Ascending aorta (tissue), 2 donors: ENCODE data around the gene DIAPH2. TPM values are rescaled to one million over a fixed set of nuclear protein-coding genes. Genes with fewer than 3 reads are reported as not detected.
"Not testable (repeated sequence)": the region's sequence is repeated elsewhere in the genome, so short reads cannot be mapped to it uniquely, and the experiment has no call there.

ENCODE experiments used
- DNase-seq, 2 donors: peaks; one replicate each; pipeline ENCODE4 v3.0.0-alpha.2; 2019; ENCODE audit warnings: low spot score in 2 of 2
- H3K27ac ChIP-seq, 2 donors: fragments of 200-600 bp; sonication (generic); one replicate each; pipeline ENCODE4 v1.5.1; 2016 to 2017; ENCODE audit warnings: mild to moderate bottlenecking in 1 of 2
- H3K27me3 ChIP-seq: fragments of 200-600 bp; sonication (generic); one replicate; pipeline ENCODE4 v1.5.1; 2017
- H3K36me3 ChIP-seq, 2 donors: fragments of 200-600 bp; sonication (generic); one replicate each; pipeline ENCODE4 v1.5.1; 2016
- H3K4me1 ChIP-seq, 2 donors: fragments of 200-600 bp; sonication (generic); one replicate each; pipeline ENCODE4 v1.5.1; 2016 to 2017; ENCODE audit warnings: mild to moderate bottlenecking in 1 of 2
- H3K4me3 ChIP-seq, 2 donors: fragments of 200-600 bp; sonication (generic); one replicate each; pipeline ENCODE4 v1.5.1; 2016 to 2017; ENCODE audit warnings: mild to moderate bottlenecking in 1 of 2
- H3K9me3 ChIP-seq, 2 donors: fragments of 200-600 bp; sonication (generic); one replicate each; pipeline ENCODE4 v1.5.1; 2016
- intact Hi-C: fragments of 100-400 bp; cut with DNase I; formaldehyde crosslinking; loops from one replicate; pipeline ENCODE4 v1.15.1; 2023
- total RNA-seq: library from RNA; depleted of rRNA; stranded (reverse); fragments of >200 nt; gene quantifications from one replicate; pipeline ENCODE4 v1.1.0, GENCODE V29; 2016
- TF ChIP-seq, protein P1 (sequence below), 3 experiments: fragments of 200-600 bp in 2 of 3; fragments of 450-650 bp in 1 of 3; sonication (generic) in 2 of 3; IDR thresholded peaks; one replicate each; pipeline ENCODE4 v1.5.1; 2016 to 2019; ENCODE audit warnings: antibody characterized with exemption in 3 of 3, mild to moderate bottlenecking in 1 of 3, moderate library complexity in 1 of 3

DIAPH2 gene
- total RNA-seq, 1 donor from 2014 or later, result 27.9 TPM

DNA sequence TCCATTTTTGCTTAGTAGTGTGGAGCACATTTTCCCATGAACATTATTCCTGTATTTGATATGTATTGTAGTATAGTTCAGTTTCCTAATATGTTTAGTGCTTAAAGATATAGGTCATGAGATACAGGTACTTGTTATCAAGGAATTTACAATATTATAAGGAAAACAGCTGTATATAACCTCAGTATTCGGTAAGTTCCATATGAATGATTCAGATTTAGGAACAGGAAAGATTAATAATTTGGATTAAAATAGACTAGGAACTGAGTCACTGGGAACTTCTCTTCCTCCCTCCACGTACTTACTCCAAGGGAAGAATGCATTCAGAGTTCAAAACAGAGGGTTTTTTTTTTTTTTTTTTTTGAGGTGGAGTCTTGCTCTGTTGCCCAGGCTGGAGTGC, 20.0 kb downstream of the DIAPH2 start:
- Histone ChIP-seq H3K36me3 (no peaks in the 10 kb centered on the region), H3K4me1 (peaks cover 0 to 3% of the 10 kb centered on the region in 2 donors), H3K27me3 (no peaks in the 10 kb centered on the region), H3K9me3 (no peaks in the 10 kb centered on the region), H3K27ac (peak overlapping the region; percentile 20 to 39), H3K4me3 (no peak overlapping the region)
- intact Hi-C loops, result no loop called here
- no peak for DNase-seq
- TF ChIP-seq, protein P1, sequence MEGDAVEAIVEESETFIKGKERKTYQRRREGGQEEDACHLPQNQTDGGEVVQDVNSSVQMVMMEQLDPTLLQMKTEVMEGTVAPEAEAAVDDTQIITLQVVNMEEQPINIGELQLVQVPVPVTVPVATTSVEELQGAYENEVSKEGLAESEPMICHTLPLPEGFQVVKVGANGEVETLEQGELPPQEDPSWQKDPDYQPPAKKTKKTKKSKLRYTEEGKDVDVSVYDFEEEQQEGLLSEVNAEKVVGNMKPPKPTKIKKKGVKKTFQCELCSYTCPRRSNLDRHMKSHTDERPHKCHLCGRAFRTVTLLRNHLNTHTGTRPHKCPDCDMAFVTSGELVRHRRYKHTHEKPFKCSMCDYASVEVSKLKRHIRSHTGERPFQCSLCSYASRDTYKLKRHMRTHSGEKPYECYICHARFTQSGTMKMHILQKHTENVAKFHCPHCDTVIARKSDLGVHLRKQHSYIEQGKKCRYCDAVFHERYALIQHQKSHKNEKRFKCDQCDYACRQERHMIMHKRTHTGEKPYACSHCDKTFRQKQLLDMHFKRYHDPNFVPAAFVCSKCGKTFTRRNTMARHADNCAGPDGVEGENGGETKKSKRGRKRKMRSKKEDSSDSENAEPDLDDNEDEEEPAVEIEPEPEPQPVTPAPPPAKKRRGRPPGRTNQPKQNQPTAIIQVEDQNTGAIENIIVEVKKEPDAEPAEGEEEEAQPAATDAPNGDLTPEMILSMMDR (IDR thresholded peaks at IDR 0.05), result no peak

DNA sequence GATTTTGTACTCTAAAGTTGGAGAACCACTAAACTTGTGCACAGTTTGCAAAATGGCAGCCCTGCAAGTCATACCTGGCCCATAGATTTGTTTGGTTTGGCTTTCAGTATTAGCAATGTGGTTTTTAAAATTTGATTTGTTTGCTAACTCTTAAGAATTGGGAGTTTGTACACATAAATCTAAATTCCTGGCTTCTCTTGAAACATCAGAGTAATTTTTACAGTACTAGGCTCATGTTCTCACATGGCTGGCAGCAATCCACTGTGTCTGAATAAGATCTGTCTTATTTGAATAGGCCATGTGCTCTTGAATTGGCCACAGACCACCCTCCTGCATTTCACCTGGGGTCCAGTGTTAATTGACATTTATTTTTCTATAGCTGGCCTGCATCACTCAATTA, 21.3 kb downstream of the DIAPH2 start:
- DNase-seq, result no peak
- Histone ChIP-seq H3K4me3 (no peak overlapping the region), H3K4me1 (peaks cover 0 to 3% of the 10 kb centered on the region in 2 donors), H3K27ac (no peak overlapping the region), H3K27me3 (no peaks in the 10 kb centered on the region), H3K9me3 (no peaks in the 10 kb centered on the region), H3K36me3 (no peaks in the 10 kb centered on the region)
- TF ChIP-seq, protein P1 (IDR thresholded peaks at IDR 0.05), result no peak
- intact Hi-C loops, result no loop called here

DNA sequence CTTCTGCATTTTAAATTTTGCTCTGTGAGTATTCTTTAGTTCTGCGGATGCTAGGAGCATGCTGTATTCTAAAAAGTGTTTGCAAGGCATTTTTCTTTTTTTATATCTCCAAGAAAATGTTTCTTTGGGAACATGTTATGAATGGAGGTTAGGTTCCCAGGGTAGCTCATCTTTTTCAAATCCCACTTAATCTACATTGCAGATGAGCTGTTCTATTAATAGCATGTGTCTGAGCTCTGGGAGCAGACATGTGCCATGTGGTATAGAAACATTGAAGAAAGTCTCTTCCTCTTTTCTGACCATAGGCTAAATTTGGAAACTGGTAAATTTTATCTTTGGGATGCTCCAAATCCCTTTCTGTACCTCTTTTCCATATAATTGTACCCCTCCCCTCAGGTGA, 23.2 kb downstream of the DIAPH2 start:
- Histone ChIP-seq H3K9me3 (no peaks in the 10 kb centered on the region), H3K36me3 (no peaks in the 10 kb centered on the region), H3K27ac (no peak overlapping the region), H3K27me3 (no peaks in the 10 kb centered on the region), H3K4me1 (peaks cover 0 to 3% of the 10 kb centered on the region in 2 donors), H3K4me3 (no peak overlapping the region)
- intact Hi-C loops, result no loop called here
- TF ChIP-seq, protein P1 (IDR thresholded peaks at IDR 0.05), result no peak
- DNase-seq, result no peak

DNA sequence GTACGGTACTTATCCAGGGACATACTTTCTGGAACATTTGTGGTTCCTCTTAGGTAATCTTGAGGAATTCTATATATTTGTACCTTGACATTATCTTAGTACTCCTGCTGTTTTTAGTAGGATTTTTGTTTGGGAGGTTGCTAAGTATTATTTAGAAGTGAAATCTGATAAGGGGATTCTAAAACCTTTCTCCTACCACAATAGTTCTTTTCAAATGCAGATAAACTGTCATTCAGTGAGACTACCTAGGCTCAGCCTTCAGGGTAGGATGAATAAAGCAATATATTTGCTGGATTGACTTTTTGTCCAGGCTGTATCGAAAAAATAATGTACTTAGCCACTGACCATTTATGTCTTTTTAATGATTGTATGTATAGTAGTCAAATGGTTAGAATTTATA, 25.4 kb downstream of the DIAPH2 start:
- H3K36me3 ChIP-seq, result no peaks in the 10 kb centered on the region
- H3K27ac ChIP-seq, result no peak overlapping the region
- DNase-seq, result no peak
- TF ChIP-seq, protein P1 (IDR thresholded peaks at IDR 0.05), result no peak
- no peaks in the 10 kb centered on the region for H3K4me1 ChIP-seq
- H3K27me3 ChIP-seq, result no peaks in the 10 kb centered on the region
- H3K4me3 ChIP-seq, result no peak overlapping the region
- intact Hi-C loops, result no loop called here
- no peaks in the 10 kb centered on the region for H3K9me3 ChIP-seq

DNA sequence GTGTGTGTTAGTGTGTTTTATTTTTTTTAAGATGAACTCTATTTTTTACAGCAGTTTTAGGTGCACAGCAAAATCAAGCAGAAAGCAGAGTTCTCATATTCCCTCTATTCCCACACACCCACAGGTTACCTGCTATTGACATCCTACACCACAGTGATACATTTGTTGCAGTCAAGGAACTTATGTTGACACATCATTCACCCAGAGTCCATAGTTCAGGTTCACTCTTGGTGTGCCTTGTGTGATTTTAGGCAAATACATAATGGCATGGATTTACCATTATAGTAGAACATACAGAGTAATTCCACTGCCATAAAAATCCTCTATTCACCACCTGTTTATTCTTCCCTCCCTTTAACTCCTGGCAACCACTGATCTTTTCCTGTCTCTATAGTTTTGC, 28.7 kb downstream of the DIAPH2 start:
- Histone ChIP-seq H3K27me3 (no peaks in the 10 kb centered on the region), H3K4me3 (no peak overlapping the region), H3K36me3 (no peaks in the 10 kb centered on the region), H3K27ac (no peak overlapping the region), H3K9me3 (no peaks in the 10 kb centered on the region), H3K4me1 (no peaks in the 10 kb centered on the region)
- no peak for DNase-seq
- intact Hi-C loops, result no loop called here
- TF ChIP-seq, protein P1 (IDR thresholded peaks at IDR 0.05), result no peak

DNA sequence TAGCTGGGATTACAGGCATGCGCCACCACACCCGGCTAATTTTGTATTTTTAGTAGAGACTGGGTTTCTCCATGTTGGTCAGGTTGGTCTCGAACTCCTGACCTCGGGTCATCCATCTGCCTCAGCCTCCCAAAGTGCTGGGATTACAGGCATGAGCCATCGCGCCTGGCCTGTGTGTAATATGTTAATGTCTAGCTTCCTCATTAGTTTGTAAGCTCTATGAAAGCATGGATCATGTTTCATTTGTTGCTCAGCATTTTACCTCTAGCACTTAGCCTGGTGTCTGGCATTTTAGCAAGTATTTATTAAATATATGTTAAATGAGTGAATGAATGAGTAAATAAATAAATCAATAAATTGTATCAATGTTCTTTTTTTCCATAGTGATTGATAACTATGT, 29.8 kb downstream of the DIAPH2 start:
- H3K4me1 ChIP-seq, DNase-seq, H3K27ac ChIP-seq, H3K27me3 ChIP-seq, H3K36me3 ChIP-seq, H3K9me3 ChIP-seq, intact Hi-C loops, H3K4me3 ChIP-seq: not testable (repeated sequence)
